GM23338 (cell line): ENCODE data around the gene EIF3L.

ENCODE experiments used
- CREB1 ChIP-seq: fragments of 250-450 bp; sonication (Bioruptor Pico); IDR thresholded peaks from 2 replicates; pipeline ENCODE4 v1.5.0; 2020; ENCODE audit warnings: low read depth, mild to moderate bottlenecking, moderate library complexity
- CTCF ChIP-seq, 2 experiments: fragments of 200-600 bp in 1 of 2; sonication (generic) in 1 of 2; conservative IDR thresholded peaks; 2 replicates each; pipeline versions ENCODE4 v1.5.1 to v1.6.1; 2016 to 2017; ENCODE audit warnings: antibody characterized with exemption in 2 of 2, low read depth in 2 of 2, mild to moderate bottlenecking in 2 of 2, moderate library complexity in 1 of 2
- ETS1 ChIP-seq: IDR thresholded peaks from 2 replicates; pipeline ENCODE4 v1.6.1; 2016; ENCODE audit warnings: antibody characterized with exemption
- EZH2 ChIP-seq: fragments of 200-600 bp; sonication (generic); IDR thresholded peaks from one replicate; pipeline ENCODE4 v1.8.0; 2017; ENCODE audit warnings: antibody characterized with exemption, mild to moderate bottlenecking, low read depth; ENCODE audit not compliant: unreplicated experiment
- EZH2phosphoT487 ChIP-seq: fragments of 200-600 bp; sonication (generic); IDR thresholded peaks from one replicate; pipeline ENCODE4 v1.8.1; 2018; ENCODE audit warnings: antibody characterized with exemption; ENCODE audit not compliant: unreplicated experiment
- JUNB ChIP-seq: IDR thresholded peaks from one replicate; pipeline ENCODE4 v1.6.1; 2016; ENCODE audit warnings: antibody characterized with exemption; ENCODE audit not compliant: unreplicated experiment
- NANOG ChIP-seq: IDR thresholded peaks from 2 replicates; pipeline ENCODE4 v1.6.1; 2016; ENCODE audit warnings: antibody characterized with exemption, borderline replicate concordance
- POLR2AphosphoS5 ChIP-seq: IDR thresholded peaks from 2 replicates; pipeline ENCODE4 v1.6.1; 2016; ENCODE audit warnings: antibody characterized with exemption, low read depth
- REST ChIP-seq: IDR thresholded peaks from one replicate; pipeline ENCODE4 v1.6.1; 2018; ENCODE audit warnings: antibody characterized with exemption; ENCODE audit not compliant: unreplicated experiment
- STAT1 ChIP-seq: IDR thresholded peaks from one replicate; pipeline ENCODE4 v1.6.1; 2016; ENCODE audit warnings: antibody characterized with exemption; ENCODE audit not compliant: unreplicated experiment
- ZNF114 ChIP-seq: fragments of 250-450 bp; sonication (Bioruptor Pico); IDR thresholded peaks from 2 replicates; pipeline ENCODE4 v1.5.0; 2020; ENCODE audit warnings: mild to moderate bottlenecking, moderate library complexity
- ZNF331 ChIP-seq: fragments of 250-450 bp; sonication (Bioruptor Pico); IDR thresholded peaks from 2 replicates; pipeline ENCODE4 v1.5.0; 2020; ENCODE audit warnings: low read depth, mild to moderate bottlenecking, moderate library complexity
- ZNF462 ChIP-seq: fragments of 250-450 bp; sonication (Bioruptor Pico); IDR thresholded peaks from 2 replicates; pipeline ENCODE4 v1.5.0; 2020; ENCODE audit warnings: mild to moderate bottlenecking, moderate library complexity

- no peak for TF ChIP-seq CTCF (conservative IDR thresholded peaks at IDR 0.05; ENCODE audit: low read depth in 2 of 2)
- no peak for TF ChIP-seq EZH2phosphoT487
- TF ChIP-seq POLR2AphosphoS5 = no peak
- TF ChIP-seq EZH2 = no peak
- no peak for TF ChIP-seq REST
- no peak for TF ChIP-seq ETS1
- TF ChIP-seq JUNB = no peak
- TF ChIP-seq CREB1 = no peak
- TF ChIP-seq STAT1 = no peak
- no peak for TF ChIP-seq ZNF462 (CRISPR knock-in tag)
- no peak for TF ChIP-seq ZNF331
- TF ChIP-seq ZNF114 (CRISPR knock-in tag) = no peak
- no peak for TF ChIP-seq NANOG
These were observed 3.2 kb downstream of the EIF3L start for GRCh38 chr22:37852418-37852817.
